GM21576 (cell line): Measurements from ENCODE around the gene TOMM20L.
"Not testable (repeated sequence)": the region's sequence is repeated elsewhere in the genome, so short reads cannot be mapped to it uniquely, and the experiment has no call there.

ENCODE experiments used
- ATAC-seq: cut with Tn5 transposase; IDR thresholded peaks from one replicate; pipeline ENCODE4 v1.9.1; 2021; ENCODE audit warnings: mild to moderate bottlenecking, moderate library complexity; ENCODE audit not compliant: unreplicated experiment

The TOMM20L gene

DNA sequence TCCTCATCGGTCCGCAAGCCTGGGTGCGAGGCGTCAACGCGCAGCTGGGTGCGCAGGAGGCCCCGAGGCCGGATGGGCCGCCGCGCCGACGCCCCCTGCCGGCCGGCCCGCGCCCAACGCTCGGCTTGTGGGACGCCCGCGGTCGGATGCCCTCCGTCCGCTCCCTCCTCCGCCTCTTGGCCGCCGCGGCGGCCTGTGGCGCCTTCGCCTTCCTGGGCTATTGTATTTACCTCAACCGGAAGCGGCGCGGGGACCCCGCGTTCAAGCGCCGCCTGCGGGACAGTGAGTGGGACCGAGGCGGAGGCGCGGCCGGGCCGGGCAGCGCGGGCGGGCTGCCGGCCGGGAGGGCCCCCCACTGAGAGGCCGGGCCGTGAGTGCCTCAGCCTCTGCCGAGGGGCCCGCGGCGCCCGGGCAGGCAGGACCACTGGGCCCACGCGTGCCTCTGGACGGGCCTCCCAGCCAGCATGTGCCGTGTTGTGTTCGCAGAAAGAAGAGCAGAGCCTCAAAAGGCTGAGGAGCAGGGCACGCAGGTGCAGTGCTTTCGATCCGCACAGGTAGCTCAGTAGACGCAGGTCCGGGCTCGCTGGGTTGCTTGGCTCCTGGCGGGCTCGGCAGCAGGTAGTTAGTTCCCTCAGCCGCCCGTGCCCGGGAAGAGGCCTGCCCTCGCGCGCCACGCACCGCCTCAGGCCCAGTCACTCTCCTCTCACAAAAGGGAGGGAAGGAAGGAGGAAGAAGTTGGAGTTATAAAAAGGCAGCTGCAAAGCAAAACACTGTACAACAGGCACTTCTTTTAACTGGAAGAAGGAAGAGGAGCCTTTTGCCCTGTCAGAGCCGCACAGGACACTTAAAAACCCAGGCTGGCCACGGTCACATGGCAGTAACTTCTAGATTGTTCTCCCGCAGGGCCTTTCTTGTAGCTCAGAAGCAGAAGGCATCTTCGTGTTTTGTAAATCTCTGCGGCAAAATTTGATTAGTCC, at the start of gene TOMM20L:
TOMM20L (plus strand) TSS at position 119 of the 977 bp plus-strand sequence; CDS start at position 147, 28 bp downstream.
- ATAC-seq = peak; percentile 92

DNA sequence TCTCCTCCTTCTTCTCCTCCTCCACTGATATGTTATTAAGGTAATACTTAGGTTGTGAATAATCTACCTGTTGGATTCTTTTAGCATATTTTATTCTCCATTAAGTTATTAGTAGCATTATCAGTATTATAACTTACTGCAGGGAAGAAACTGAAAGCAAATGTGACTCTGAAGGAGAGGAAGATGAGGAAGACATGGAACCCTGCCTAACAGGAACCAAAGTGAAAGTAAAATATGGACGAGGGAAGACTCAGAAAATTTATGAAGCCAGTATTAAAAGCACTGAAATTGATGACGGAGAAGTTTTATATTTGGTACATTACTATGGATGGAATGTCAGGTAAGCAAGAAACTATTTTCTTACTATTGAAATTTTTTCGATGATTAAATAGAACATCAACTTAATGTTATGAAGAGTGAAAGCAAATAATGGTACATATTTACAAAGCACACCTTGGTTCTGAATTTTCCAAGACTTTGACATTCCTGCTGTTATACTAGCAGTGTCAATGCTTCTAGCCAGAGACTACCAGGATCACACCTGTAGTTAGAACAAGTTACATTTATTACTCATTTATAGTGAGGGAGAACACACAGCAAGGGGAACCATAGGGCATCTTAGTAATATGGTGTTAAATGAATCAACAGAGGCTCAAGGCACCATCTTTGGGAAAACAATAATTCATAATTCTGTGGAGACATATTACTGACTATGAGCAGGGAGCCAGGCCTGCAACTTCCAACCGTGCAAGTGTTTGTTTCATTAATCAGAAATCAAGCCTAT, 42.0 kb upstream of the TOMM20L start:
- no peak for ATAC-seq

DNA sequence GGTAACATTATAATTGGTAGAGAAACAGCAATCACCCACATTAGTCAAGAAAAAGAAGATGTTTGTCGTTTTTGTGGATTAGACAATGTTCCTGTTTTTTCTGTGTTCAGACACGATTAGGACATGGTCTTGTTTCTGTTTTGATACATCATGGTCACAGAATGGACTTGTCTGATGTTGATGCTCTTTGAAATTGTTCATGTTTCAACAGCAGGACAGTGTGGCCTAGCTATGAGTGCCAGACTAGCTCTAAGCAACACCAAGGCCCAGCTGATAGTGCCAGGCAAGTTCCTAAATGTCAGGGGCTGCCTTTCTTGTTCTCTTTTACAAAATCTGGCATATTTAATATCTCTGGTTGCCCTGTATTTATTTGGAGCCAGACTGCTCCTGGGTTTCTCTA, 40.9 kb upstream of the TOMM20L start:
- ATAC-seq = no peak

DNA sequence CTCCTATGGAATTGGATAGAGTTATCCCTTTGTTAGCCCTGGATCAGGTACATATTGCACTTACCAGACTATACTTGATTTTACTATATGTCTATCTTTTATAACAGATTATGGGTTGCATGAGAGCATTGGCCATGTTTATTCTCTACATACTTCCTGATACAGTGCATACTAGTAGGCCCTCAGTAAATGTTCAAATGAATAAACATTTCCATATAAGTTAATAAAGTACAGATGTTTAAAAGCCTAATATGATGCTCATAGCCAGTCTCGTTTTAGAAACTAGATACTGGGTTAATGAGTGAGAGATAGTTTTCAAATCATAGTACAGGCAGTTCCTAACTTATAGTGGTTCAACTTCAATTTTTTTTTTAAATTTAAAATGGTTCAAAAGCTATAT, 39.5 kb upstream of the TOMM20L start:
- no peak for ATAC-seq

DNA sequence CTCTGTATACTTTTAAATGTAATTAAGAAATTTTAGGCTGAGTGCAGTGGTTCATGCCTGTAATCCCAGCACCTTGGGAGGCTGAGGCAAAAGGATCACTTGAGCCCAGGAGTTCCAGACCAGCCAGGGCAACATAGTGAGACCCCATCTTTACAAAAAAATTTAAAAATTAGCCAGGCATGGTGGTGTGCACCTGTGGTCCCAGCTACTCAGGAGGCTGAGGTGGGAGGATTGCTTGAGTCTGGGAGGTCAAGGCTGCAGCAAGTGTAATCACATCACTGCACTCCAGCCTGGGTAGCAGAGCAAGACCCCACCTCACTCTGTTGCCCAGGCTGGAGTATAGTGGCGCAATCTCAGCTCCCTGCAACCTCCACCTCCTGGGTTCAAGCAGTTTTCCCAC, 33.5 kb upstream of the TOMM20L start:
- not testable (repeated sequence) for ATAC-seq

DNA sequence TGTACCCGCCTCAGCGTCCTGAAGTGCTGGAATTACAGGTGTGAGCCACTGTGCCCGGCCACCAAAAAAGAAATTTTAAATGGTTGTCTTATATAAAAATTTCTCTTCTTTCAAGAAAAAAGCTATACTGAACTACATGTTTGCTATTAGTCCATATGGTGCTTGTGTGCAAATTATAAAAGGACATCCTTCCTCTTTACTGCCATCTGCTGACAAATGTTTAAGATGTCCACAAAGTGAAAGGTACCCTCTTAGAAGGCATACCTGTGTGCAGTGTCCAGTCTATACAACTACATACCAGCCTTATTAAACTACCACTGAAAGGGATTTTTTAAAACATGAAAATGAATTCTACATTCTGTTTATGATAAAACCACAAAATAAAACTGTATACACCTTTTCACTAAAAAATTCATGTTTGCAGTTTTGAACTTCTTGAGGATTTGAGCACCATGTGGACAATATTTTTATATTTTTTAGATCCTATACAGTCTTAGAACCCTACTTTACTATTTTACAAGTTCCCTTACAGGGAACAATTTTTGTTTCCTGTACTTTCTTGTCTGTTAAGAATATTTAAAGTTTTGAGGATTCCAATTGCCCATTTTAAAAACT, 32.8 kb upstream of the TOMM20L start:
- no peak for ATAC-seq

DNA sequence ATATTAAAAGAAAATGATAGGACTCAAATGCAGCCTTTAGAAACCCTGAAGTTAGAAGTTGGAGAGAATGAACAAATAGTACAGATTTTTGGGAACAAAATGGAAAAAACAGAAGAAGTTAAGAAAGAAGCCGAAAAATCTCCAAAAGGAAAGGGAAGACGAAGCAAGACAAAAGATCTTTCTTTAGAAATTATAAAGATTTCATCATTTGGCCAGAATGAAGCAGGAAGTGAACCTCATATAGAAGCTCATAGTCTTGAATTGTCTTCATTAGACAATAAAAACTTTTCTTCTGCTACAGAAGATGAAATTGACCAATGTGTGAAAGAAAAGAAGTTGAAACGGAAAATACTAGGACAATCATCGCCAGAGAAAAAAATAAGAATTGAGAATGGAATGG, 31.4 kb upstream of the TOMM20L start:
- no peak for ATAC-seq

DNA sequence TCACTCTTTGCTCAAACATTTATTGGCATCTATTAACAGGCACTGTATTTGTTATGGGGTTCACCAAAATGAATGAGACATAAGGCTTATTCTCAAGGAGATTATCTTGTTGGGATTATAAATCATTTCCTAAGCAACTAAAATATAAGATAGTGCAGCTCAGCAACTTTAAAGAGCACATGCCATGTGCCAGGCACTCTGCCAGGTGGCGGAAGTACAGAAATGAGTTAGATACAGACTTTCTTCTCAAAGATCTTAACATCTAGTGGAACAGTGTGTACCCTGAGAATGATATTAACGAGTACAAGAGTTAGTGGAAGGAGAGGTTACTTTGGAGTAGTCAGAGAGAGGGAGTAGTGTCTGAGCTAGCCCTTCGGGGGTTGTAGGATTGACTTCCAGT, 28.4 kb upstream of the TOMM20L start:
- no peak for ATAC-seq

DNA sequence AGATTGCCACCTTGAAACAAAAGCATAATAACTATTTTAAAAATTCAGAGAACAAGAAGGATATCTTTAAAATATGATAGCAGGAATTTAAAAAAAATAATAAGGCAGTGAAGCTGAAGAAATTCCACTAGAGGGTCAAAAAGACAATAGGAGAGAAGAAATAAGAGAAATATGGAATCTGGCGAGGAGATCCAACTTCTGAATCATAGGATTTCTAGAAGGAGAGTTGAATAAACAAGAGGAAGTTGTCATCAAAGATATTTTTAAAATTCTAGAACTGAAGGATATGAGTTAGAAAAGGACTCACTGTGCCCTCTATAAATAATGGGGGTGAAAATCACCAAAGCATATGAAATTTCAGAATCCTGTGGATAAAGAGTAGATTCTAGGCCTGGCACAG, 26.8 kb upstream of the TOMM20L start:
- no peak for ATAC-seq

DNA sequence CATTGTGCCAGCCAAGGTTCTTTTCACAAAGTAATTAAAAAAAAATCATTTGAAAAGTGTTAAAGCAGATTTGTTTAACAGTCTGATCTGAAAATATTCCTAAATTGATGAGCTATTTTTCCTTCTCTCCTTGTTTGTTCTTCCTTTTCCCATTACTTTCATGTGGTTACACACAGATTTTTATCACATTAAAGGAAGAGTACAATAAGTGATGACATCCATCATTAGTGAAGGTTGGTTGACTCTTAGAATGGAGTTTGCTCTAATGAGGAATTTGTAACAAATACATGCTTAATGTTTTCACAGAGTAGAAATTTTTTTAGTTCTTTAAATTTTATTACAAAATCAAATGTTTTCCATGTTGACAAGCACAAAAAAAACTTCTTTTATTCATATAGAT, 18.9 kb upstream of the TOMM20L start:
- no peak for ATAC-seq

DNA sequence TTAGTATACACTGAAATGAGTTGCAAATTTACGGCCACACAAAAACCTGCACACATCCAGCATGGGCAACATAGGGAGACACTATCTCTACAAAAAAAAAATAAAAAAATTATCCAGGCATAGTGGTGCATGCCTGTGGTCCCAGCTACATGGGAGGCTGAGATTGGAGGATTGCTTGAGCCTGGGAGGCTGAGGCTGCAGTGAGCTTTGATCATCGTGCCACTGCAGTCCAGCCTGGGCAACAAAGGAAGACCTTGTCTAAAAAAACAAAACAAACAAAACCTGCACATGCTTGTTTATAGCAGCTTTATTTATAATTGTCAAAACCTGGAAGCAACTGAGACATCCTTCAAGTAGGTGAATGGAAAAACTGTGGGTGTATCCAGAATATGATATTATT, 4.9 kb upstream of the TOMM20L start:
- no peak for ATAC-seq

DNA sequence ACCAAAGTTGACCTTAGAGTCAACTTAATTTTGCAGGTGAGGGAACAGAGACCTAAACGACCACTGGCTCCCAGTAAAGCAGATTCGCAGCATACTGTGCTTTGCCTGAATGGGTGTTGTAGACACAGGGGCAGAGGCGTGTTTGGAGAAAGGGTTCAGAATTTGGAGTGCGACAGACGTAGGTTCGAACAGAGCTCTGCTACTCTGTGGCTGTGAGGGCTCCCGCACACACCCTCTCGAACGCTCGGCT, 243 bp upstream of the TOMM20L start:
- no peak for ATAC-seq

DNA sequence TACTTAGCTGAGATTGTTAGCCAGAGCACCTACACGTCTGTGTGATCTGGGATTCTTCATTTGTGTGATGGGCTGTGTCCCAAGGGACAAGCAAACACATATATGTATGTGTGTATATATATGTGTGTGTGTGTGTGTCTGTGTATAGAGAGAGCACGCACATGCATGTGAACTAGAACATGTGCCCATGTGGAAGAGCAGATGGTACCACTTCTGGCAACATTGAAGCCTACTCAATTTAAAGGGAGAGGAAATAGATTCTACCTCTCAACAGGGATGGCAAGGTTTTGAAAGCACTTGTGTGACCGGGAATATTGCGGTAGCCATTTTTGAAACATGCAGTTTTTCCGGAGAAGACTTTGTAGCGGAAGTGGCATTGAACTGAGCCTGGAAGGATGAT, 1.4 kb downstream of the TOMM20L start:
- no peak for ATAC-seq

DNA sequence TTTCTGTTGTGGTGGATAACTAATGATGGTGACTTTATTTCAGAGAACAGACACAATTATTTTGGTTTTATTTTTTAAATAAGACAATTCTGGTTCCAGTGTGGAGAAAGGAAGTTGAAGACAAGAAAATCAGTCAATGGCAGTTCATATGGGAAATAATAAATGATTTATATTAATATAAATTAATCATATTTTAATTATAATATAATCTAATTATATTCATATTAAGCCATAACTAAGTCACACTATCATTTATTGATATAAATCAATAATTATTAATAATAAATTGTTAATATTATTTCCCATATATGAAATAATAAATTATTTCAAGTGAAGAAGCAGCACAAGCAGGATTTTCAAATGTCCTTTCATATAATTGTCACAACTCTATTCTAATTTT, 2.8 kb downstream of the TOMM20L start:
- ATAC-seq = no peak

DNA sequence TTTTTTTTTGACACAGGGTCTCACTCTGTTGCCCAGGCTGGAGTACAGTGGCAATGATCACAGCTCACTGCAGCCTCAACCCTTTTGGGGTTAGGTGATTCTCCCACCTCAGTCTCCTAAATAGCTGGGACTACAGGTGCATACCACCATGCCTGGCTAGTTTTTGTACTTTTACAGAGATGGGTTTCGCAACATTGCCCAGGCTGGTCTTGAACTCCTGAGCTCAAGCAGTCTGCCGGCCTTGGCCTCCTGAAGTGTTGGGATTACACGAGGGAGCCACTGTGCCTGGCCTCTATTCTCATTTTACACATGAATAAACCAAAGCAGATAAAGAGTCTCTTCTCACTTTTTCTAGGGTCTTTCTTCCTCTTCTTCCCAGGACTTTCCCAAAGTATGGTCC, 3.2 kb downstream of the TOMM20L start:
- ATAC-seq = no peak

DNA sequence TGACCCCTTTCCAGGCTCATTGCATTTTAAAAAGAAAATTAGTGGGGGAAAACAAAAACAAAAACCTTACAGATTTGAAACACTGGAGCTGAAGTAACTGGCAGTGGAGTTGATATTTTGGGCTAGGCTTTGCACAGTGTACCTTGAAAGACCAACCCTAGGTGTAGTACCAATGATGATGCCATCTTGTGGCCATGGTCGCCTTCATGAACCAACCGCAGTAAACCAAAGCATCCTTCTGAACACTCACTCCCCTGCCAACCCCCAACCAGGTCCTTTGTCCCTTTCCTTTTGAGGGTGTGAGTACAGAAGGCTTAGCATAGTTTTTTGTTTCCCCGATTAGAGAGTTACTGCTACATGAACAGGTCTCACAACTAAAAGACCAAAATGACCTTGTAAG, 5.9 kb downstream of the TOMM20L start:
- no peak for ATAC-seq

DNA sequence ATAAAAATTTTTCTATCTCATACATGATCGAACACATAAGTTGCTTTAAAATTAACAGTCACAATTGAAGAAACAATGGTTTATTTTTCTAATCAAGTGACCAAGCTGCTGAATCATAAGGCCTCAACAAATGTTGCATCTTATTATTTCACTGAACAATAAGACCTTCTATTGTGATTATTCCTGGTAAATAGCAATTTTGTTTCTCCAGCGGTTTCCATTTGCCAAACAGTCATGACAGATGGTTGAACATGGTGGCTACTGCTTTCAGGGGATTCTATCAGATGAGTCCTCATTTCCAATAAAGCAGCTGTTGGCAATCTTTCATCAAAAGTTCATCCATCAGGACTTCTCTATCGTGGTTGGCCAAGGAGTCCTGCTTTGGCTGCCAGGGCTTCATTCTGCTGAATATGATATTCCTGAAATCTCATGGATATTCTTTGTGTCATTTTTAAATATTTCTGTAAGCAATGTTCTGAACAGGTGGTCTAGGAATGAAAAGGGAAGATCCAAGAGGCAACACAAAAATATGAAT, 13.0 kb downstream of the TOMM20L start:
- no peak for ATAC-seq

DNA sequence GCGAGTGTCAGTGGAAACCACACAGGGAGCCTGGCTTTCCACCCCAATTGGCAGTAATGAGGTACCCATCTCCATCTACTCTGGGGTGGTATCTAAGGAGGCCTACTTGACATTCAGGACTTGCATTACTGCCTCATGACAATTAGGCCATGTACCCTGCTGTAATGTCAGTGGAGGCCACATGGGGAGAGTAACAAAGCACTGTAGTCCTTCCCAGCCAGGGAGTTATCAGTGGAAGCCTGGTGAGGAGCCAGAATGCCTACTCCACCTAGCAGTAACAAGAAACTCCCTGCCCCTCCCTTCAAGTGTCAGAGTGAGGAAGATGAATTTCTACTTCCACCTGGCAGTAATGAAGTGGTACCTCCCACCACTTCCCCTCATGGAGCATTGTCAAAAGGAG, 19.1 kb downstream of the TOMM20L start:
- ATAC-seq = no peak

DNA sequence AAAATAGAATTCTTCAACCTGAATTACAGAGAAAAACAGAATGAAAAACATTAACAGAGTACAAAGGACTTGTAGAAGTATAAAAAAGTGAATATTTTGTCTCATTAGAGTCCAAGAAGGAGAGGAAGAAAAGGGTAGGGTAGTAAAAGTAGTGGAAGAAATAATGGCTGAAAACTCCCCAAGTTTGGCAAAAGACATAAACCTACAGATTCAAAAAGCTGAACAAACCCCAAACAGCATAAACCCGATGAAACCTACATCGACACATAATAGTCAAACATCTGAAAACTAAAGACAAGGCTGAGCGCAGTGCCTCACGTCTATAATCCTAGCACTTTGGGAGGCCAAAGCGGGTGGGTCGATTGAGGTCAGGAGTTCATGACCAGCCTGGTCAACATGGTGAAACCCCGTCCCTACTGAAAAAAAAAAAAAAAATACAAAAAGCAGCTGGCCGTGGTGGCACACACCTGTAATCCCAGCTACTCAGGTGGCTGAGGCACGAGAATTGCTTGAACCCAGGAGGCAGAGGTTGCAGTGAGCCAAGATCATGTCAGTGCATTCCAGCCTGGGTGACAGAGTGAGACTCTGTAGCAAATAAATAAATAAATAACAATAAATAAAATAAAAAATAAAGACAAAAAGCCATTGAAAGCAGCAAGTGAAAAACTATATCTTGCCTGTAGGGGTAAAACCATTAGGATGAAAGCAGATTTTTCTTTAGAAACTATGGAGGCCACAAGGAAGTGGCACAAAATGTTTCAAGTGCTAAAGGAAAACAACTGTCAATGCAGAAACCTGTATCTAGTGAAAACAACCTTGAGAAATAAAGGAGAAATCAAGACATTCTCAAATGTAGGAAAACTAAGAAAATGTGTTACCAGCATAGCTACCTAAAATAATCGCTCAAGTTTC, 20.2 kb downstream of the TOMM20L start:
- no peak for ATAC-seq

DNA sequence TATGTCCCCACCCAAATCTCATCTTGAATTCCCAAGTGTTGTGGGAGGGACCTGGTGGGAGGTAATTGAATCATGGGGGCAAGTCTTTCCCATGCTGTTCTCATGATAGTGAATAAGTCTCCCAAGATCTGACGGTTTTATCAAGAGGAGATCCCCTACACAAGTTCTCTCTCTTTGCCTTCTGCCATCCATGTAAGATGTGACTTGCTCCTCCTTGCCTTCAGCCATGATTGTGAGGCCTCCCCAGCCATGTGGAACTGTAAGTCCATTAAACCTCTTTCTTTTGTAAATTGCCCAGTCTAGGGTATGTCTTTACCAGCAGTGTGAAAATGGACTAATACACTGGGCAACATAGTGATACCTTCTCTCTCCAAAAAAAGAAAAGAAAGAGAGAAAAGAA, 21.2 kb downstream of the TOMM20L start:
- ATAC-seq = not testable (repeated sequence)
